ENCODE results near the gene ASB12.
A peak's percentile ranks its signal among the peaks of the same experiment; 100 is the strongest.

Gene ASB12

DNA sequence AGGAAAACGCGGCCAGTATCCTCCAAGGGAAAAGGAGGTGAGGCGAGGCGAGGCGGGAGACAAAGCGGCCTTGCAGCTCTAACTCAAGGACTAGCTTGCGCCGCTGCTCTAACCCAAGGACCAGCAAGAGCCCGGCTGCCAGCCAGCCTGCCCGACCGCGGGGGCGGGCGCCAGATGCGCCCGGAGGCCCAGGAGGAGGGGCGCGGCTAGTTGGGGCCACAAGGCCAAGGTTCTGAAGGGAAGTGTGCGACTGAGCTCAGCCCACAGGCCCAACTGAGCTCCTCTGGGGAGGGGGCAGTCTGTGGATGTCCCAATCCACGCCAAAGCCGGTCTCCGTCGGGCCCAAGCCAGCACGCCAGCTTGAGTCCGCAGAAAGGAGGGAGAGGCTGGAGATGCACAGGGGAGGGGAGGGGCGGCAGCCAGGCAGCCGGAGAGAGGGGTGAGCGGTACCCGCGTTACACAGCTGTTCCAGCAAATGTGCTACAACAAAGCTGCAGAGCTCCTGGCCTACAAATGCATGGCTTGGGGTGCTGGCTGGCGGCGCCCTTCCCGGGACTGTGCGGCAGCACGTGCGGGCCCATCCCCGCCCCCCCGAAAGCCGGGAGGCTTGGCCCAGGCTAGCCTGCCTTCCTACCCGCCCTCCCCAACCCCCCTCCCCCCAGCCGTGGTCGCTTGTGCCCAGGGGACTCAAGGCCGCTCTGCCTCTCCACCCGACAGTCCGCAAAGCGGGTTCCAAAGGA, 25.5 kb downstream of the ASB12 start:
- peaks cover 0 to 49% (median 21%) of the 10 kb centered on the region in 11 experiments; a peak in 12 of 22 replicates for H4K20me1 ChIP-seq
- H3K4me3 ChIP-seq, result peak overlapping the region; percentile 64 to 76 (median 68)
- H3K27me3 ChIP-seq, result peaks cover 3 to 49% (median 33%) of the 10 kb centered on the region in 11 experiments; a peak in 15 of 22 replicates
- H3K4me1 ChIP-seq, result peaks cover 14 to 30% (median 19%) of the 10 kb centered on the region in 10 experiments; a peak in 17 of 20 replicates
- peaks cover 0 to 16% (median 7%) of the 10 kb centered on the region in 11 experiments; a peak in 6 of 22 replicates for H3K9me3 ChIP-seq (replicated peaks in 1 of 11)
- H3K9ac ChIP-seq, result peak overlapping the region; percentile 71 to 85 (median 82); a peak in 21 of 22 replicates
- peak overlapping the region; percentile 66 to 90 (median 82) for H3K4me2 ChIP-seq
- H3K27ac ChIP-seq, result peak overlapping the region in 10 of 11 experiments; percentile 74 to 85 (median 82); a peak in 20 of 22 replicates
- TF ChIP-seq Cebpa-rat (IDR thresholded peaks at IDR 0.05), result no peak
- no peaks in the 10 kb centered on the region for H3K36me3 ChIP-seq

DNA sequence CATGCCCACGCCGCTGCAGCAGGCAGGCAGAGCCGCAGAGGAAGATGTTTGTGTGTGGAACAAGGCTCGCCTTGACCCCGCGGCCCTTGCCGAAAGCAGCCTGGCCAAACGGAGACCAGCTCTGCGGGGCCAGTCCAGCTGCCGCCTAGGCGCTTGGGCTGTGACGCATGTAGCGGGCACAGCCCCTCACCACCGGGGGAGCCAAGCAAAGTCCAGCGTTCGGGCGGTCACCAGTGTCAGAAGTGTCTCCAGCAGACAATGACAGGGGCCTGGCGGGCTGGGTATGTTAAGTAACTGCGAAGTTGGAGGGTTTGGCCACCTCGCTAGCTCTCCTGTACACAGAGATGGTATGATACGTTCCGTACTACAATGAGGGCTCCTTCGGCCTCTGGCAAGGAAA, 26.2 kb downstream of the ASB12 start:
- Histone ChIP-seq H4K20me1 (peaks cover 0 to 55% (median 28%) of the 10 kb centered on the region in 11 experiments; a peak in 12 of 22 replicates), H3K27ac (peak overlapping the region in 9 of 11 experiments; percentile 74 to 85 (median 83); a peak in 18 of 22 replicates), H3K4me3 (peak overlapping the region; percentile 64 to 76 (median 68)), H3K36me3 (no peaks in the 10 kb centered on the region), H3K4me2 (peak overlapping the region; percentile 66 to 90 (median 82)), H3K4me1 (peaks cover 14 to 30% (median 19%) of the 10 kb centered on the region in 10 experiments; a peak in 17 of 20 replicates), H3K27me3 (peaks cover 3 to 55% (median 39%) of the 10 kb centered on the region in 11 experiments; a peak in 16 of 22 replicates), H3K9me3 (replicated peaks in 1 of 11) (peaks cover 0 to 16% (median 3%) of the 10 kb centered on the region in 11 experiments; a peak in 6 of 22 replicates), H3K9ac (peak overlapping the region; percentile 48 to 85 (median 82); a peak in 21 of 22 replicates)
- TF ChIP-seq Cebpa-rat (IDR thresholded peaks at IDR 0.05), result no peak

DNA sequence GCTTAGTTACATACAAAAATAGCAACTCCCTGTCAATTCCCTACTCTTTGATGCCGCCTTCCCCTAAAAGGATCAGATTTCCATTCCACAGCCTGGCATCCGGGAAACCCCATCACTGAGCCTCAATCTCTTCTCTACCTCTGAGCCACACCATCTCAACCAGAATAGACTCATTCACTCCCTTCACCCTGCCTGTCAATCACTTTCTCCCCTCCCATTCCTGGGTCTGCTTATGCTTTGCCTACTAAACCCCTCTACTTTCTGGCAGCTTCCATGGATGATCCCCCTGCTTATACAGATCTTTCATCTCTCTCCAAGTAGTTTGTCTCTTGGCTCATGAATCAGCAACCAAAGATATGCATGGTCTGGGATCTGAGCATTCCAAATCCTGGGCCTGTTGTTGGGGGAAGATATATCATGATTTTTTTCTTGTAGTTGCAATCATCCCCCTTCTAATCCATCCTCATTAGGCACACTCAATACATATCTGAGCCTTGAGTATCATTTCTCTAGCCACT, 27.5 kb downstream of the ASB12 start:
- peaks cover 0 to 68% (median 41%) of the 10 kb centered on the region in 11 experiments; a peak in 12 of 22 replicates for H4K20me1 ChIP-seq
- no peak overlapping the region for H3K4me3 ChIP-seq
- peaks cover 0 to 16% (median 0%) of the 10 kb centered on the region in 11 experiments; a peak in 4 of 22 replicates for H3K9me3 ChIP-seq (replicated peaks in 1 of 11)
- peaks cover 3 to 65% (median 51%) of the 10 kb centered on the region in 11 experiments; a peak in 18 of 22 replicates for H3K27me3 ChIP-seq
- TF ChIP-seq Cebpa-rat (IDR thresholded peaks at IDR 0.05), result no peak
- no peaks in the 10 kb centered on the region for H3K36me3 ChIP-seq
- H3K9ac ChIP-seq, result no peak overlapping the region; a peak in 1 of 22 replicates
- H3K4me2 ChIP-seq, result peak overlapping the region in 2 of 11 experiments; percentile 80 to 81; a peak in 1 of 22 replicates
- H3K27ac ChIP-seq, result no peak overlapping the region
- peaks cover 14 to 36% (median 22%) of the 10 kb centered on the region in 10 experiments; a peak in 17 of 20 replicates for H3K4me1 ChIP-seq

DNA sequence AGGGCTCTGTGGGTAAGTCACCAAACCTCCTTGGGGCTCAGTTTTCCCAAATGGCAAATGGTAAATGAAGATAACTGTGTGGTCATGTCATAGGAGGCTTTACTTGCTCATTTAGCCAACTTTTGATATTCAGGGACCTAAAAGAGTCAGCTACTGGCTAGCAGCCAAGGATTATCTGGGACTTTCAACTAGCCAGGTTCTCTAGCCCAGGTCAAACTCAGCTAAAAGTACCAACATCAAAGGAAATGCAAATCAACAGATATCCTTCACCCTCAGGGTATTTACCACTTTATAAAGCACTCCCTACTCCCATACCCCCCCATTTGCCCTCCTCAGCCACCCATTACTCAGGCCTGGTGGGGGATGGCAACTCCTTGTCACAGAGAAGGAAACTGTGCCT, 32.4 kb downstream of the ASB12 start:
- TF ChIP-seq Cebpa-rat (IDR thresholded peaks at IDR 0.05), result no peak
- Histone ChIP-seq H3K4me3 (no peak overlapping the region), H3K9ac (no peak overlapping the region), H3K27me3 (peaks cover 3 to 78% (median 45%) of the 10 kb centered on the region in 11 experiments; a peak in 18 of 22 replicates), H3K27ac (no peak overlapping the region), H4K20me1 (peaks cover 0 to 99% (median 45%) of the 10 kb centered on the region in 11 experiments; a peak in 14 of 22 replicates), H3K36me3 (peaks cover 0 to 17% (median 4%) of the 10 kb centered on the region in 11 experiments; a peak in 11 of 22 replicates), H3K4me1 (peaks cover 0 to 13% (median under 1%) of the 10 kb centered on the region in 10 experiments; a peak in 5 of 20 replicates), H3K9me3 (replicated peaks in 1 of 11) (no peaks in the 10 kb centered on the region), H3K4me2 (no peak overlapping the region)

DNA sequence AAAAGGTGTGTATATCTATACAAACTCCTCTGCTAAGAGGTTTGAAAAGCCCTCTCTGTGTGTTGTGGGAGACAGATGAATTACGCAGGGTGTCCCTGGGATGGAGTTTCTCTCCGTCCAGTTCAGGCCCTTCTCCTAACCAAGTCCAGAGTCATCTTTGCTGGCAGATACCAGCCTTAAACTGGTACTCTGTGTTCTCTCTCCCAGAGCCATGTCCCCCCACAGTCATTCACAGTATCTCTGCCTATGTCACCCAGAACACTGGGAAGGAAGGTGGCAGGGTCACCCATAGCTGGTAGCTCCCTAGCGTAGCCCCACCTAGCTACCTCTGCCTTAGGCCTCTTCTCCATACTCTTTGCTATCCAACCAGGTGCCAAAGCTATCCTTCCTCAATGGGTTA, 33.8 kb downstream of the ASB12 start:
- Histone ChIP-seq H4K20me1 (peaks cover 0 to 95% (median 45%) of the 10 kb centered on the region in 11 experiments; a peak in 14 of 22 replicates), H3K36me3 (peaks cover 3 to 32% (median 18%) of the 10 kb centered on the region in 11 experiments; a peak in 20 of 22 replicates)
- no peak for TF ChIP-seq Cebpa-rat (IDR thresholded peaks at IDR 0.05)

DNA sequence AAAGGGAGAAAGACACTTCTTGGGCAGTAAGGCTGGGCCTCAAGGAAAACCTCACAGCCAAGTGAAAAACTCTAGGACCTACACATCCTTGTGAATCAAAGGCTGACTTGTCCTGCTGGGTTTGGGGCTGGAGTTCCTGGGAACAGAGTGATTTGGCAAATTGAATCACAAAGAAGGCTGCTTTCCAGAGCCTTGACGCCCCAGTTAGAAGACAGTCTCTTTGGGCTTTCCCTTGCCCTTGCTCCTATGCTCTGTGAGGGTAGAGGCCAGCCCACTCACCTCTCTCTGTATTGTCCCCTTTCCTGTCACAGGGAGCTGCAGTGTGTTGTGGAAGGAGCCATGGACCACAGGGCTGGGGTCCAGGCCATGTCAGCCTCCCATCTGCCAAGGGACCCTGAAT, 34.5 kb downstream of the ASB12 start:
- H3K9me3 ChIP-seq (replicated peaks in 1 of 11), result no peaks in the 10 kb centered on the region
- no peak overlapping the region for H3K4me3 ChIP-seq
- no peak overlapping the region for H3K9ac ChIP-seq
- H3K4me1 ChIP-seq, result peaks cover 0 to 7% (median 0%) of the 10 kb centered on the region in 10 experiments; a peak in 1 of 20 replicates
- no peak overlapping the region for H3K27ac ChIP-seq
- H4K20me1 ChIP-seq, result peaks cover 0 to 88% (median 43%) of the 10 kb centered on the region in 11 experiments; a peak in 14 of 22 replicates
- peaks cover 0 to 57% (median 27%) of the 10 kb centered on the region in 11 experiments; a peak in 18 of 22 replicates for H3K27me3 ChIP-seq
- H3K36me3 ChIP-seq, result peaks cover 3 to 39% (median 26%) of the 10 kb centered on the region in 11 experiments; a peak in 20 of 22 replicates
- no peak for TF ChIP-seq Cebpa-rat (IDR thresholded peaks at IDR 0.05)
- no peak overlapping the region for H3K4me2 ChIP-seq

More for the DNA sequence above, 33.8 kb downstream of the ASB12 start:
- Histone ChIP-seq H3K27me3 (peaks cover 0 to 64% (median 31%) of the 10 kb centered on the region in 11 experiments; a peak in 18 of 22 replicates), H3K27ac (no peak overlapping the region), H3K4me3 (no peak overlapping the region), H3K4me1 (peaks cover 0 to 7% (median 0%) of the 10 kb centered on the region in 10 experiments; a peak in 1 of 20 replicates), H3K9ac (no peak overlapping the region), H3K9me3 (replicated peaks in 1 of 11) (no peaks in the 10 kb centered on the region), H3K4me2 (no peak overlapping the region)

DNA sequence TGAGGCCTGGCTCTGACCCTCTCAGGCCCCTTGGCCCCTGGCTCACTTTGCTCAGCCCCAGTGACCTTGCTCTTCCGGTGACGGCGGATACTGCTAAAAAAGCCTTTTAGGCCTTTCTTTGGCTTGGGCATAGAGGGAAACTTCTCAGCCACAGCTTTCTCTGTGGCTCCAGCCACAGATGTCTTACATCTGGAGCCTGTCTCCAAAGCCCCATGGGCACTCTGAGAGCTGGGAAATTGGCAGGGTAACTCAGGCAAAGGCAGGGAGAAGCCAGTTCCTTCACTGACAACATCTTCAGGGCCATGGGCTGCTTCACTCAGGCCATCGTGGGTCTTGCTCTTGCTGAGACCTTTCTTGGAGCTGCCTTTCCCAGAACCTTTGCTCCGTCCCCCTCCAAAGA, 37.7 kb downstream of the ASB12 start:
- Histone ChIP-seq H4K20me1 (peaks cover 0 to 56% (median 14%) of the 10 kb centered on the region in 11 experiments; a peak in 14 of 22 replicates), H3K36me3 (peaks cover 3 to 54% (median 40%) of the 10 kb centered on the region in 11 experiments; a peak in 21 of 22 replicates)

DNA sequence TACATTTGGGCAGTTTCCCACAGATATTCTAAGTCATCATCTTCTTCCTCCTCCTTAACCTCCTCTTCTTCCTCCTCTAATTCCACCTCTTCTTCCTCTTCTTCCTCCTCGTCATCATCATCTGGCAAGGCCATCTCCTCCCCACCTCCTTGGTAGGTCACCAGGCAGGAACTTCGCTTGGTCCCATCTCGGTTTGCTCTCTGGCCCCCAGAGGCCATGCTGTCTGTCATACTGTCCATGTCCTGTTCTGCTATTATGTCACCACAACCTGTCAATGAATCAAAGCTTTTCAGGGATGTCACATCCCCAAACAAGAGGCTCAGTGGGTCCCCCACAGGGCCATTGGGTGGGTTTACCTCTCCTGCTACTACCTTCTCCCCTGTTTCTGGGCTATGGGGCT, 38.4 kb downstream of the ASB12 start:
- no peak for TF ChIP-seq Cebpa-rat (IDR thresholded peaks at IDR 0.05)
- Histone ChIP-seq H3K9me3 (replicated peaks in 1 of 11) (no peaks in the 10 kb centered on the region; a peak in 1 of 22 replicates), H3K4me2 (no peak overlapping the region), H3K27ac (no peak overlapping the region), H3K9ac (no peak overlapping the region), H3K4me3 (no peak overlapping the region), H3K4me1 (no peaks in the 10 kb centered on the region), H4K20me1 (peaks cover 0 to 49% (median 7%) of the 10 kb centered on the region in 11 experiments; a peak in 13 of 22 replicates), H3K36me3 (peaks cover 6 to 60% (median 43%) of the 10 kb centered on the region in 11 experiments; a peak in 21 of 22 replicates), H3K27me3 (peaks cover 0 to 24% (median 5%) of the 10 kb centered on the region in 11 experiments; a peak in 9 of 22 replicates)

More for the DNA sequence above, 37.7 kb downstream of the ASB12 start:
- H3K9ac ChIP-seq, result no peak overlapping the region
- H3K9me3 ChIP-seq (replicated peaks in 1 of 11), result no peaks in the 10 kb centered on the region; a peak in 1 of 22 replicates
- no peaks in the 10 kb centered on the region for H3K4me1 ChIP-seq
- TF ChIP-seq Cebpa-rat (IDR thresholded peaks at IDR 0.05), result no peak
- peaks cover 0 to 26% (median 5%) of the 10 kb centered on the region in 11 experiments; a peak in 9 of 22 replicates for H3K27me3 ChIP-seq
- no peak overlapping the region for H3K4me2 ChIP-seq
- H3K27ac ChIP-seq, result no peak overlapping the region
- no peak overlapping the region for H3K4me3 ChIP-seq

Data from BLaER1 treated with 17β-estradiol and CSF1 and Interleukin-3, amounts not matched to agents 10 nM and 100 nM (cell line).